Ovary (tissue), 3 donors: ENCODE data around the gene PMIS2.

Experiments
- CTCF ChIP-seq, 3 donors: fragments of 450-650 bp in 2 of 3; fragments of 200-600 bp in 1 of 3; IDR thresholded peaks; one replicate each; pipeline versions ENCODE4 v1.5.1 to v1.8.0; 2016 to 2022; ENCODE audit warnings: antibody characterized with exemption in 3 of 3, mild to moderate bottlenecking in 1 of 3
- EP300 ChIP-seq: sonication (generic); formaldehyde crosslinking; IDR thresholded peaks from one replicate; pipeline ENCODE4 v1.6.1; 2017; ENCODE audit warnings: antibody characterized with exemption
- POLR2A ChIP-seq: fragments of 450-650 bp; IDR thresholded peaks from one replicate; pipeline ENCODE4 v1.6.1; 2017; ENCODE audit warnings: antibody characterized with exemption, mild to moderate bottlenecking, moderate library complexity
- donor health status: DM: no; HTN: no; CAD: no.

DNA sequence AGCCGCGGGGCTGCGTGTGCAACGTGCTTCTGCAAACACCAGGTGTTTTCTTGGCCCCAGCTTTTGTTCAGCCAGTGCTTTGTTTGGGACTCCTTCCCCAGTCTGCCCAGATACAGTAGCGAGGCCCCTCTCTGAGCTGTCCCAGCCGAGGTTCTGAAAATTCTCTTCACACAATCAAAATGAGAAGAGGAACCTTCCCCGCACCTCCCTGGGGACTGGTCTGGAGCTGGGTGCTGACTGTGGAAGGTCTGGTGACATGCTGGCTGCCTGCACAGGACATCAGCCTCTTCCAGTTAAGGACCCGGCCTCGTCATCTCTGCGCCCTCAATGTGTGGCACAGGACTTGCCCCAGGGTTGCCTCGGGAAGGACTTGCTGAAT lies 26.7 kb upstream of the PMIS2 start:
- TF ChIP-seq CTCF (IDR thresholded peaks at IDR 0.05) (no peak), EP300 (no peak), POLR2A (no peak)
